ENCODE measurements around the gene E2F2. TPM values are rescaled to one million over a fixed set of nuclear protein-coding genes. Genes with fewer than 3 reads are reported as not detected.

Gene E2F2
- total RNA-seq, 5 donors from 2014 or later (not counting 1 experiment from before 2014, with no cell fraction given) = 1.7 to 3.1 (median 2.5) TPM

- H3K4me3 ChIP-seq (ENCODE audit: control insufficient read depth in 1 of 2, extremely low read depth in 1 of 2, low read length in 1 of 2) = peak overlapping the region in 1 of 2 donors; percentile 71
- no peak for DNase-seq
- H3K36me3 ChIP-seq (ENCODE audit: control insufficient read depth in 2 of 2, extremely low read depth in 1 of 2, insufficient read depth in 1 of 2, low read length in 1 of 2) = no peaks in the 10 kb centered on the region
- no peaks in the 10 kb centered on the region for H3K27me3 Mint-ChIP-seq
- peak overlapping the region; percentile 82 to 95 (median 82) for H3K4me3 Mint-ChIP-seq
- peak overlapping the region; percentile 94 to 96 for H3K27ac Mint-ChIP-seq
- H3K27ac ChIP-seq (ENCODE audit: low read length) = peak overlapping the region; percentile 82
- H3K9me3 ChIP-seq = no peaks in the 10 kb centered on the region
- H3K4me1 Mint-ChIP-seq = peaks cover 45 to 53% (median 51%) of the 10 kb centered on the region in 3 donors
- H3K4me1 ChIP-seq (ENCODE audit: control insufficient read depth in 1 of 2, extremely low read depth in 1 of 2, insufficient read depth in 2 of 2, low read length in 2 of 2) = peaks cover 47 to 54% of the 10 kb centered on the region in 2 experiments
- WGBS (ENCODE audit: insufficient coverage) = 78% methylated on average over 8 of the region's 21 CpGs
- POLR2A ChIA-PET = interaction anchor here (0.5 to 0.6 kb wide), 2 partner anchors 246 to 272 kb away, joined by 3 read pairs; no protein-coding TSS in a partner anchor
- H3K36me3 Mint-ChIP-seq = peaks cover 8% of the 10 kb centered on the region
- ATAC-seq (replicated peaks in 1 of 4) = no peak
- H3K27me3 ChIP-seq (replicated peaks in 1 of 2; ENCODE audit: control insufficient read depth in 2 of 2, extremely low read depth in 1 of 2, insufficient read depth in 2 of 2, low read length in 1 of 2) = peaks cover 0 to 3% of the 10 kb centered on the region in 2 experiments
- no peaks in the 10 kb centered on the region for H3K9me3 Mint-ChIP-seq
- CTCF ChIA-PET = interaction anchor here (0.9 to 2.7 kb wide), 5 partner anchors 9 to 84 kb away, joined by 3 to 18 read pairs (median 6); no protein-coding TSS in a partner anchor
These were observed 22.4 kb upstream of the E2F2 start for GRCh38 chr1:23553231-23554126.

GRCh38 chr1:23551849-23552248, 20.8 kb upstream of the E2F2 start:
- H3K9me3 Mint-ChIP-seq = no peaks in the 10 kb centered on the region
- Histone ChIP-seq H3K9me3 (no peaks in the 10 kb centered on the region), H3K27me3 (replicated peaks in 1 of 2; ENCODE audit: control insufficient read depth in 2 of 2, extremely low read depth in 1 of 2, insufficient read depth in 2 of 2, low read length in 1 of 2) (no peaks in the 10 kb centered on the region), H3K27ac (ENCODE audit: low read length) (no peak overlapping the region), H3K36me3 (ENCODE audit: control insufficient read depth in 2 of 2, extremely low read depth in 1 of 2, insufficient read depth in 1 of 2, low read length in 1 of 2) (no peaks in the 10 kb centered on the region), H3K4me3 (ENCODE audit: control insufficient read depth in 1 of 2, extremely low read depth in 1 of 2, low read length in 1 of 2) (no peak overlapping the region), H3K4me1 (ENCODE audit: control insufficient read depth in 1 of 2, extremely low read depth in 1 of 2, insufficient read depth in 2 of 2, low read length in 2 of 2) (peaks cover 41 to 43% of the 10 kb centered on the region in 2 experiments)
- peaks cover 36 to 48% (median 43%) of the 10 kb centered on the region in 3 donors for H3K4me1 Mint-ChIP-seq
- ChIA-PET POLR2A (no interaction called here), CTCF (interaction anchor here (1.6 to 2.0 kb wide), 2 partner anchors 85 to 86 kb away, joined by 6 to 11 read pairs; no protein-coding TSS in a partner anchor)
- ATAC-seq (replicated peaks in 1 of 4) (no peak), DNase-seq (no peak)
- WGBS (ENCODE audit: insufficient coverage) = 69% methylated on average over 2 of the region's 4 CpGs
- H3K36me3 Mint-ChIP-seq = no peaks in the 10 kb centered on the region
- H3K27ac Mint-ChIP-seq = peak overlapping the region; percentile 27 to 82
- H3K27me3 Mint-ChIP-seq = no peaks in the 10 kb centered on the region
- H3K4me3 Mint-ChIP-seq = no peak overlapping the region

DNA sequence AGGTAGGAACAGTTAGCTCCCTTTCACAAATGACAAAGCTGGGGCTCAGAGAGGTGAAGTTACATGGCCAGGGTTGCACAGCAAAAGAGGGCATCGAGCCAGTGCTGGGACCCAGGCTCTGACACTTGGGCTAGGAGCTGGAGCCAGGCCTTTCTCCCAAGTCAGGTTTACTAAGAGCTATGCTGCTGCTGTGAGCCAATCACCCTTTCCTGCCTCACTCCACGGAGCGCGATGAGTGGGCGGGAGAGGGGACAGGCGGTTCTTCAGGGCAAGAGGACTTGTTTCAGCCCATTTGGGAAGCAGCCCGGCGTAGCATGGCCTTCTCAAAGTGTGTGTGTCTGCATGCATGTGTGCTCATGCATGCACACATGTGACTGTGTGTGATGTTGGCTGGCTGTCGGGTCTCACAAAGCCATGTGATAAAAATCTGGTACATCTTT, 17.7 kb upstream of the E2F2 start:
- H3K9me3 Mint-ChIP-seq = no peaks in the 10 kb centered on the region
- no peak overlapping the region for H3K27ac ChIP-seq (ENCODE audit: low read length)
- 90% methylated on average over 8 of the region's 9 CpGs for WGBS (ENCODE audit: insufficient coverage)
- POLR2A ChIA-PET = interaction anchor here in 1 of 2 donors (0.6 kb wide), 2 partner anchors 28 to 119 kb away, joined by 3 read pairs; no protein-coding TSS in a partner anchor
- H3K27me3 ChIP-seq (replicated peaks in 1 of 2; ENCODE audit: control insufficient read depth in 2 of 2, extremely low read depth in 1 of 2, insufficient read depth in 2 of 2, low read length in 1 of 2) = peaks cover 0 to 2% of the 10 kb centered on the region in 2 experiments
- CTCF ChIA-PET = interaction anchor here (0.5 to 1.5 kb wide), 9 partner anchors 9 to 259 kb away, joined by 3 to 15 read pairs (median 3); no protein-coding TSS in a partner anchor
- H3K4me3 ChIP-seq (ENCODE audit: control insufficient read depth in 1 of 2, extremely low read depth in 1 of 2, low read length in 1 of 2) = no peak overlapping the region
- H3K9me3 ChIP-seq = no peaks in the 10 kb centered on the region
- ATAC-seq (replicated peaks in 1 of 4) = no peak
- no peak overlapping the region for H3K27ac Mint-ChIP-seq
- peaks cover 25 to 32% of the 10 kb centered on the region in 2 experiments for H3K4me1 ChIP-seq (ENCODE audit: control insufficient read depth in 1 of 2, extremely low read depth in 1 of 2, insufficient read depth in 2 of 2, low read length in 2 of 2)
- no peaks in the 10 kb centered on the region for H3K36me3 ChIP-seq (ENCODE audit: control insufficient read depth in 2 of 2, extremely low read depth in 1 of 2, insufficient read depth in 1 of 2, low read length in 1 of 2)
- no peak for DNase-seq
- H3K4me1 Mint-ChIP-seq = peaks cover 16 to 28% (median 22%) of the 10 kb centered on the region in 3 donors
- H3K36me3 Mint-ChIP-seq = no peaks in the 10 kb centered on the region
- no peaks in the 10 kb centered on the region for H3K27me3 Mint-ChIP-seq
- H3K4me3 Mint-ChIP-seq = no peak overlapping the region

- Mint-ChIP-seq H3K27me3 (no peaks in the 10 kb centered on the region), H3K9me3 (no peaks in the 10 kb centered on the region), H3K36me3 (no peaks in the 10 kb centered on the region), H3K27ac (no peak overlapping the region), H3K4me1 (peaks cover 9 to 23% (median 16%) of the 10 kb centered on the region in 3 donors), H3K4me3 (no peak overlapping the region)
- ATAC-seq (replicated peaks in 1 of 4) (no peak), DNase-seq (no peak)
- H3K27ac ChIP-seq (ENCODE audit: low read length) = no peak overlapping the region
- ChIA-PET CTCF (interaction anchor here (0.5 to 4.2 kb wide), 11 partner anchors 8 to 107 kb away, joined by 3 to 72 read pairs (median 4); no protein-coding TSS in a partner anchor), POLR2A (no interaction called here)
- H3K36me3 ChIP-seq (ENCODE audit: control insufficient read depth in 2 of 2, extremely low read depth in 1 of 2, insufficient read depth in 1 of 2, low read length in 1 of 2) = no peaks in the 10 kb centered on the region
- no CpG with 5 or more reads among the region's 8 CpGs for WGBS (ENCODE audit: insufficient coverage)
- no peaks in the 10 kb centered on the region for H3K9me3 ChIP-seq
- H3K27me3 ChIP-seq (replicated peaks in 1 of 2; ENCODE audit: control insufficient read depth in 2 of 2, extremely low read depth in 1 of 2, insufficient read depth in 2 of 2, low read length in 1 of 2) = peaks cover 0 to 2% of the 10 kb centered on the region in 2 experiments
- H3K4me1 ChIP-seq (ENCODE audit: control insufficient read depth in 1 of 2, extremely low read depth in 1 of 2, insufficient read depth in 2 of 2, low read length in 2 of 2) = peaks cover 18 to 24% of the 10 kb centered on the region in 2 experiments
- no peak overlapping the region for H3K4me3 ChIP-seq (ENCODE audit: control insufficient read depth in 1 of 2, extremely low read depth in 1 of 2, low read length in 1 of 2)
These were observed 16.0 kb upstream of the E2F2 start for GRCh38 chr1:23546897-23547584.

- Mint-ChIP-seq H3K36me3 (no peaks in the 10 kb centered on the region), H3K9me3 (no peaks in the 10 kb centered on the region), H3K27ac (no peak overlapping the region), H3K27me3 (no peaks in the 10 kb centered on the region), H3K4me1 (peaks cover 6 to 16% (median 15%) of the 10 kb centered on the region in 3 donors), H3K4me3 (no peak overlapping the region)
- 92% methylated on average over 6 of the region's 9 CpGs for WGBS (ENCODE audit: insufficient coverage)
- Histone ChIP-seq H3K4me3 (ENCODE audit: control insufficient read depth in 1 of 2, extremely low read depth in 1 of 2, low read length in 1 of 2) (no peak overlapping the region), H3K36me3 (ENCODE audit: control insufficient read depth in 2 of 2, extremely low read depth in 1 of 2, insufficient read depth in 1 of 2, low read length in 1 of 2) (no peaks in the 10 kb centered on the region), H3K27me3 (replicated peaks in 1 of 2; ENCODE audit: control insufficient read depth in 2 of 2, extremely low read depth in 1 of 2, insufficient read depth in 2 of 2, low read length in 1 of 2) (peaks cover 0 to 2% of the 10 kb centered on the region in 2 experiments), H3K27ac (ENCODE audit: low read length) (no peak overlapping the region), H3K4me1 (ENCODE audit: control insufficient read depth in 1 of 2, extremely low read depth in 1 of 2, insufficient read depth in 2 of 2, low read length in 2 of 2) (peaks cover 13 to 18% of the 10 kb centered on the region in 2 experiments), H3K9me3 (no peaks in the 10 kb centered on the region)
- CTCF ChIA-PET = interaction anchor here (0.6 to 4.2 kb wide), 9 partner anchors 9 to 92 kb away, joined by 3 to 72 read pairs (median 4); no protein-coding TSS in a partner anchor
- DNase-seq = no peak
- no peak for ATAC-seq (replicated peaks in 1 of 4)
- POLR2A ChIA-PET = interaction anchor here in 1 of 2 donors (0.6 kb wide), 1 partner anchor 35 kb away, joined by 3 read pairs; no protein-coding TSS in a partner anchor
These were observed 14.8 kb upstream of the E2F2 start for GRCh38 chr1:23545851-23546250.

All from T-cell (primary cell).